Measurements from ENCODE around the gene STAT1.

DNA sequence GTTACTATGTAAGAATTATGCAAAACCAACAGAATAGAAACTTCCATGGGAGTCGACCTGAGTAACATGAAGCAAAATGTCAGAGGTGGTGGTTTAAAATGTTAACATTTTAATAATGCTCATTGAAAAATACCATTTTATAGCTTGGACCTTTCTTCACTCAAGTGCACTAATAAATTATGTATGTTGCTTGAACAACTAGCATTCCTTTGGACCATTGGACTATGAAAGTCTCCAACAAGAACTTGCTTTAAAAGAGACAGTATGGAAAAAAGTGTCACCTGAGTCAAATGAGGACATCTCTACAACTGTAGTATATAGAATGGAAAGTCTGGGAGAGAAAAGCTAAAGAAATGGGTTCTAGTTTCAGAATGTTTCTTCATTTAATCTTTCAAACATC is 81.5 kb downstream of the STAT1 start:
- TF ChIP-seq CTCF (IDR thresholded peaks at IDR 0.05; ENCODE audit: low read length) (no peak), EZH2 (IDR thresholded peaks at IDR 0.05; ENCODE audit: borderline replicate concordance, low read length) (no peak)

Data from OCI-LY1 (cell line).